Renal cortical epithelial cell (primary cell): ENCODE data around the gene PHLDA3. TPM values are rescaled to one million over a fixed set of nuclear protein-coding genes. Genes with fewer than 3 reads are reported as not detected.

Experiments used
- DNase-seq: peaks from one replicate; pipeline ENCODE4 v3.0.0-alpha.2; 2011; ENCODE audit warnings: low read depth
- total RNA-seq: library from RNA; depleted of rRNA; stranded (reverse); fragments of >200 nt; gene quantifications from 2 replicates; pipeline ENCODE4 v1.2.3, GENCODE V29; 2014

PHLDA3 gene
- total RNA-seq, result 65.5 and 126 TPM in 2 replicates

DNA sequence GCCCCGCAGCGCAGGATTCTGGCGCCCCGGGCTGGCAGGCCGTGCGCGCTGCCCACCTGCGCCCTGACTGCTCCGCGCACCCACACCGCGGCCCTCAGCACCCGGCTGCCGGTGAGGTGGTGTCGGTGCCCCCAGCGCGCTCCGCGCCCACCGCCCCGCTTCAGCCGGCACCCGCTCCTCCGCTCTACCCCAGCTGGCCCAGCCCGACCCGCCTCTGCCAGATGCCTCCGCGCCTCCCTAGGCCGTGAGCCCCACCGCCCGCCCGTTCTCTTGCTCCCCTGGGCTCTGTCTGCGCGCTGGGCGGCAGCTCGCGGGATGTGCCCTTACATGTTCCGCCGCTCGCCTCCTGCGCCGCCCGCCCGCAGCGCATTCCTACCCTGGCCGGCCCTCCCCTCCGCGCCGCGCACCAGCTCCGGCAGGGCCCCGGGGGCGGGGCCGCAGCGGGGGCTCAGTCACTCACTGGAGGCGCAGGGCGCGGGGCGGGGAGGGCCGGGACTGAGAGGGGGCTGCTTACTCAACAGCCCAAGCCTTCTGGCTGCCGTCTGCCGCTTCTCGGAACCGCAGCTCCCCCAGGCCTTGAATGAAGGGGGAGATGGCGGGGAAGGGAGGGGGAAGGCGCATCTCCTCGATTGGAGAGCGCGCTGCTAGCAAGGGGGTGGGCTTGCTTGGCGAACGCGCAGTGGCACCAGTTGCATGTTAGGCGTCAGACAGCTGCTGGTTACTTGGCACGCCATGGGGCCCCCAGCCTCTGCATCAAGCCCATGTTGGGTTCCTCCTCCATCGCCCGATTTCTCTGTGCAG lies at the start of gene PHLDA3:
TSS of gene PHLDA3 (minus strand) at position 345 of the 801 bp plus-strand sequence. CDS start 402 bp downstream, outside the sequence.
- DNase-seq, result peak; percentile 61

DNA sequence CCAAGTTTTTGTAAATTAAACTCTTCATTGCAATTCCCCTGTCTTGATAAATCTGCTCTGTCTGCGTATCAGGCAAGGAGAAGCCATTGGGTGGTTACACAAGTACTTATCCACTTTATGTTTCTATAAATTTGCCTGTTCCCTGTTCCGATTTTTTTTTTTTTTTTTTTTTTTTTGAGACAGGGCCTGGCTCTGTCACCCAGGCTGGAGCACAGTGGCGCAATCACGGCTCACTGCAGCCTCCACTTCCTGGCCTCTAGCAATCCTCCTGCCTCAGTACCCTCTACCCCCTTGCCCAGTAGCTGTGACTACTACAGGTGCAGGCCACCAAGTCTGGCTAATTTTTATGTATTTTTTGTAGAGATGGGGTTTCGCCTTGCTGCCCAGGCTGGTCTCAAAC lies 49.1 kb upstream of the PHLDA3 start:
- no peak for DNase-seq

DNA sequence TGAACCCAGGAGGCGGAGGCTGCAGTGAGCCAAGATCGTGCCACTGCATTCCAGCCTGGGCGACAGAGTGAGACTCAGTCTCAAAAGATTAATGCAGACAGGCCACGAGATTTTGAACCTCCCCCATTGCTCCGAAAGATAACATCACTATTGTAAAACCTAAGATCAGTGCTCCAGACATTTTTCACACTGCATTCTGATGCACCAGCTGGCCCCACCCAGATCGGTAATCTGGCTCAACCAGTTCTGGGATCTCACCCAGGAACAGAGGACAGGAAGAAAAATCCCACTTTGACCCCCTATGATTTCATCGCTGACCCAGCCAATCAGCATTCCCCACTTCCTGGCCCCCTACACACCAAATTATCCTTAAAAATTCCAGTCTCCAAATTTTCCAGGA lies 48.6 kb upstream of the PHLDA3 start:
- no peak for DNase-seq

DNA sequence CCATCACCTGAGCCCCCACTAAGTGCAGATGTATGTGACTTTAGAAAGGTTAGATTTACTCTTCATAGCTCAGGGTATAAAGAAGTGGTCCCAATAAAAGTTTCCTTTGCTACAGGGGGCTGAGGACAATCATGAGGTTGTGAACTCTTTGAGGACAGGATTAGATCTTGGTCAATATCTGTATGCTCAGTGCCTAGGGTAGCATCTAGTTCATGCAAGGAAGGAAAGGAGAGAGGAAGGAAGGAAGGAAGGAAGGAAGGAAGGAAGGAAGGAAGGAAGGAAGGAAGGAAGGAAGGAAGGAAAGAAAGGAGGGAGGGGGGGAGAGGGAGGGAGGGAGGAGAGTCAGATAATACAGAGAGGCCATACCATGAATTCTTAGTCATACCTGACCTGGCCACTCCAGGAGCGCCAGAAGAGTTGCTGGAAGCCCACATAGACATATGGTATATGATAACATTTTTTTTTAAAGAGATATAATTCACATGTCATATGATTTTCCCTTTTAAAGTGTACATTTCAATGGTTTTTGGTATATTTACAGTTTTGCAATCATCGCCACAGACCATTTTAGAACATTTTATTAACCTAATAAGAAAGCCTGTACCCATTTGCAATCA lies 47.6 kb upstream of the PHLDA3 start:
- no peak for DNase-seq

DNA sequence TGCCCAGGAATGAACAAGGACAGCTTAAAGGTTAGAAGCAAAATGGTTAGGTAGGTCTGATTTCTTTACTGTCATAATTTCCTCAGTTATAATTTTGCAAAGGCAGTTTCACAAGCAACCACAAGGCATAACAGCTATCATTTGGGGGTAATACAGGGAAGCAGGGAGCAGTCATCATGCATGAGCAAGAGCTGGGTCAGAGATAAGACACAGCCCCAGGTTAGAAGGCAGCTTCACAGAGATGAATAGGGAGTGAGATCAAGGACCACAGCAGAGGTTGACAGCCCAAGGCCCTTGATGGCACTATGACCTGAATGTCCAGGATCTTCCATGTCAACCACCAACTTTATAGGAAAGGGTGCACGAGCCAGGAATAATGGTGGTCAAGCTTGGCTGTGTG lies 46.9 kb upstream of the PHLDA3 start:
- no peak for DNase-seq

DNA sequence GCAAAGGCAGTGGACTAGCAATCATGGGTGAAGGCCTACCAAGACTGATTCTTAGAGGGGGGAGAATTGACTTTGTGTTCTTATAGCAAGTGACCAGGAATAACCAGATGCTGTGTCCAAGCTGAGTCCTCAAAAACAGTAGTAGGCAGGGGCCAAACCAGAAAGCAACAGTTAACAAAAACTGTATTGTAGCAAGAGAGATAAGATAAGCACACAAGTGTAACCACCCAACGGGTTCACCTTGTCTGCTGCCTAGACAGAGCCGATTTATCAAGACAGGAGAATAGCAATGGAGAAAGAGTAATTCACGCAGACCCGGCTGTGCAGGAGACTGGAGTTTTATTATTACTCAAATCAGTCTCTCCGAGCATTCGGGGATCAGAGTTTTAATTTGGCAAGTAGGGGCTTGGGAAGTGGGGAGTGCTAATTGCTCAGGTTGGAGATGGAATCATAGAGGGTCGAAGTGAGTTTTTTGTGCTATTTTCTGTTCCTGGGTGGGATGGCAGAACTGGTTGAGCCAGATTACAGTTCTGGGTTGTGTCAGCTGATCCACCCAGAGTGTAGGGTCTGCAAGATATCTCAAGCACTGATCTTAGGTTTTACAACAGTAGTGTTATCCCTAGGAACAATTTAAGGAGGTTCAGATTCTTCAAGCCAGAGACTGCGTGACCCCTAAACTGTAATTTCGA lies 46.2 kb upstream of the PHLDA3 start:
- DNase-seq, result no peak

DNA sequence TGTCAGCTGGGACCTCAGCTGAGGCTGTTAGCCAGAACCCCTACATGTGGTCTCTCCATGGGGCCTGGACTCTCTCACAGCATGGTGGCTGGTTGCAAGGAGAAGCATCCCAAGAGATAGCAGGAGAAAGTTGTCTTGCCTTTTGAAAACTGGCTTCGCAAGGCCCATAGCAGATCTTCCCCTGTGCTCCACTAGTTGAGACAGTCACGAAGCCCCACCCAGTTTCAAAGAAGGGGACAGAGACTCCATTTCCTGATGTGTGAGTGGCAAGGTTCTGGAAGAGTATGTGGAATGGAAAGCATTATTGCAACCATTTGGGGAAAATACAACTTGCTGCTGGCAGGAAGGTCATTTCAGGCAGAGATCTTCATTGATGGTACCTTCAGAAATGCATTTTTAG lies 45.5 kb upstream of the PHLDA3 start:
- DNase-seq, result no peak

DNA sequence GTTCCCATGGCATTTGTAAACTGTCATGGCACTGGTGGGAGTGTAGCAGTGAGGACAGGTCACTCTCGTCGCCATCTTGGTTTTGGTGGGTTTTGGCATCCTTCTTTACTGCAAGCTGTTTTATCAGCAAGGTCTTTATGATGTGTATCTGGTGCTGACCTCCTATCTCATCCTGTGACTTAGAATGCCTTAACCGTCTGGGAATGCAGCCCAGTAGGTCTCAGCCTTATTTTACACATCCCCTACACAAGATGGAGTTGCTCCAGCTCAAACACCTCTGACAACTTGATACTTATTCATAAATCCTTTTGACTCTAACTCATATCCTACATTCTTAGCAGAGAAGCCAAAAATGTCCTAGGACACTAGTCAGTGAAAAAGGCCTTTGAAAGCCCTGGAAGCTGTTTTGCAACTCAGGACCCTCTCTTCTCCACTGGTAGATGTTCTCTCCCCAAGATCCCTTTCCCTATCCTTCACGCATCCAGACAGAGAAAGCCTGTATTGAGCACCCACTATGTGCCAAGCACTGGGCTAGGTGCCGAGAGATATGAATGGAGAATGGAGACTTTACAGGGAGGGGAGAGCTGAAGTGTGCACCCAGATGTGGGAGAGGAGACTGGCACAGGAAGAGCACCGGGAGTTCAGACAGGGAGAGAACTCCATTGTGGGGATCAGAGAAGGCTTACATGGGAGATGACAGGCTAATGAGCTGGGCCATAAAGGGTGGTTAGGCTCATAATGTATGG lies 44.7 kb upstream of the PHLDA3 start:
- DNase-seq, result no peak

DNA sequence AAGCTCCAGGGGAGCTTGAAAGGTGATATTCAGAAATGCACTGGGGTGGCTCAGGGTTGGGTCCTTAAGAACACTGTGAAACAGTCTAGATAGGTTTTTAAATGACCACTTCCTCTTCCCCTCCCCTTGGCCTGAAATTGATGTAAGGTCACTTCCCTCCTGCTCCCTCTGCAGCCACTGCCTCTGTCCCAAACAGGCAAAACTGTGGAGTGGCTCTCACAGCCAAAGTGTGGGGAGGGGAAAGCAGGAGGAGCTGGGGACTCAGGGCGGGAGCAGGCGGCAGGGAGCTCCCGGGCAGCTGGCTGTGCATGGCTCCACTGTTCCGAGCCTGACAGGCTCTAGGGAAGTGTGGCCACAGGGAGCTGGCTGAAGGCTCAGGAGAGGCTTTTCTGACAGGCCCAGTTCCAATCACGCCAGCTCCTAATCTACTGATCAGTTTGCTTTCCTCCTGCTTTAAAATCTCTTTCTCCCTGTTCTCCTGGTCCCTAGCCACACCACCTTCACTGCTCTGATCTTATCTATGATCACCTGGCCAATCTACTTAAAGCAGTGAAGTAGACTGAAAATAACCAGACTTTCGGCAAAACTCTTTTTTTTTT lies 43.1 kb upstream of the PHLDA3 start:
- no peak for DNase-seq

DNA sequence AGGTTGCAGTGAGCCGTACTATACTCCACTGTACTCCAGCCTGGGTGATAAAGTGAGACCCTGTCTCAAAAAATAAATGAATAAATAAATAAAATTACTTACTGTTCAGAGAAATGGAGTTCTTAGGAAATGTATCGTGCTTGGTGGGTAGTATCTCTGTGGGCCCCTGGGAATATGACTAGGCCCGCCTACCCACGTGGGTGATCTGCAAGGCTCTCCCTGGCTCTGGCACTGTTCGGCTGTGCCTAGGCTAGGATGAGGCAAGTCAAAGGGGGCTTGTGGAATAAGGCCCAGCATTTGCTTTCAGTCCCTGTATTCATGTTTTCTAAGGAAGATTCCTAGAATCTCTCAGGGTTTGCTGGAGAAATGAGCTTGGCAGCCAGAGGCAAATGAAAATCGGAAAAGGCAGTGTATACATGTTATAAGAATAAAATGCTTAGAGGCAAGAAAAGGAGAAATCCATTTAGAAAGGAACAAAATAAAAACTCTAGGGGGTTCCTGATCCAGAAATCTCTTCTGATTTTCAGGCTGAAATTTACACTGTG lies 42.5 kb upstream of the PHLDA3 start:
- no peak for DNase-seq

DNA sequence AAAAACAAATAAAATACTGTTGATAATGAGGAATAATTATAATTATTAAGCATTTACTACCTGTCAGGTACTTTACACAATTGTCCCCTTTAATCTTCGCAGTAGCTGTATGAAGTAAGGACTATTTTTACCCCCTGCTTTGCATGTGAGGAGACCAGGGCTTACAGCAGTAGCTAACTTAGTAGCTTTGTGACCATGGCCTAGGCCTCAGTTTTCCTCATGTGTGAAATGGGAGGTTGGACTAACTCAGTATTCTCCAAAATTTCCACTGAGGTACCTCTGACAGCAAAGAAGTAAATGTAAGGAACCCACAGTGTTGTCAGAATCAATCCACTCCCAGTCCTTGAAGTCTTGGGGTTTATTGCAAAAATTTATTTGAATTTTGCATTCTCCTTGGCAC lies 41.7 kb upstream of the PHLDA3 start:
- no peak for DNase-seq

DNA sequence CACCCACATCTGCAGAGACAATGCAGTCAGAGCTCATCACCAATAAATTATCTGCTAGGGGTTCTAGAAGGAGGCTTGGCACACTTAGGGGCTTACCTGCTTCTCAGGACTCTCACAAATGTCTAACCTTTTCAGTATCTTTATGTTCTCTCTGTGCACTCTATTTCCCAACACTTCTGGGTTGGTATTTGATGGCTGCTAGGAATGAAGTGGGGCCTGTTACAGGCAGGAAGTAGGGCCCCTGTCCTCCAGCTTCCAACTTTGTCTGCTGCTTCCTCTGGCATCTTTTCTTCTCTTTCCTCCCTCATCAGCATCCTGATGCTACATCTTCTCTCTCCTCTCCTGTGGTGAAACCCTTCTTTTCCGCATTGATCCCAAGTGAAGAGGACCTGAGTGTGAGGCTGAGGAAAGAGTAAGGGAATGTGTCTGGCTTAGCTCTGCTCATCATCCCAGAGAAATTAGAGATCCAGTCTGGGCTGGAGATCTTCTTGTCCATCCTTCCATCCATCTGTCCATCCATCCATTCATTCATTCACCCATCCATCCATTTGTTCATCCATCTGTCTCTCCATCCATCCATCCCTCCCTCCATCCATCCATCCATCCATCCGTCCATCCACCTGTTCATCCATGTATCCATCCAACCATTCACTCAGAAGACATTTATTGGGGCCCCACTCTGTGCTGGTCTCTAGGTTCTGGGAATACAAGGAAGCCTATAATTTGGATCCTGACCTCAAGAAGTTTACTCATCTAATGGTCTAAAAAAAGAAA lies 40.8 kb upstream of the PHLDA3 start:
- DNase-seq, result no peak

DNA sequence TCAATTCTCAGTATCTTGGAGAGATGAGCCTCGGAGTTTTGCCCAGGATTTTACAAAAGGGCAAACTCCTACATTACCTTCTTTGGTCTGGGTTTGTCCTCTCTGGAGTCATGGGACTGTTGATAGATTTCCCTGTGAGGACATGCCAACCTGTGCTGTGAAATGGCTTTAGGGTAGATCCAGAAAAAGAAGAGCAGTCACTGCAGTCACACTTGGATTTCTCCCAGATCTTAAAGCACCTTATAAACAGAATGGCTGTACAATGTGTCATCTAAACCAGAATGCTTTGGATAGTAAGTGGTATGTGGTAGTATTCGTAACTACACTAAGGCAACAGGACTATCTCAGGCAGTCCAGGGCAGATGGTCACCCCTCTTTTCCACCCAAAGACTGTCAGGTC lies 39.8 kb upstream of the PHLDA3 start:
- no peak for DNase-seq

DNA sequence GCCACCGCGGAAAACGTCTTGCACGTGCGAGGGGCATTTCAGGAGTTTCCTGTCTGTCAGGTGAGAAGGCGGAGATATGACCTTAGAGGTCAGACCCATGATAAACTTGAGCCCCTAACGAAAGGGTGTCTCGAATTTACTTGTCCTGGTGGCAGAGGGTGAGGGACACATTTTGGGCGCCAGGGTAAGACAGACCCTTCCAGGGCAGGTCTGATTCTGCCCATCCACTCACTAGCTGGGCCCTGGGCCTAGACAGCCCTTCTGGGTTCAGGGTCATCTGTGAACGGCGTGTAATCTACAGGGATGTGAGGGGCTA lies 38.3 kb upstream of the PHLDA3 start:
- no peak for DNase-seq

DNA sequence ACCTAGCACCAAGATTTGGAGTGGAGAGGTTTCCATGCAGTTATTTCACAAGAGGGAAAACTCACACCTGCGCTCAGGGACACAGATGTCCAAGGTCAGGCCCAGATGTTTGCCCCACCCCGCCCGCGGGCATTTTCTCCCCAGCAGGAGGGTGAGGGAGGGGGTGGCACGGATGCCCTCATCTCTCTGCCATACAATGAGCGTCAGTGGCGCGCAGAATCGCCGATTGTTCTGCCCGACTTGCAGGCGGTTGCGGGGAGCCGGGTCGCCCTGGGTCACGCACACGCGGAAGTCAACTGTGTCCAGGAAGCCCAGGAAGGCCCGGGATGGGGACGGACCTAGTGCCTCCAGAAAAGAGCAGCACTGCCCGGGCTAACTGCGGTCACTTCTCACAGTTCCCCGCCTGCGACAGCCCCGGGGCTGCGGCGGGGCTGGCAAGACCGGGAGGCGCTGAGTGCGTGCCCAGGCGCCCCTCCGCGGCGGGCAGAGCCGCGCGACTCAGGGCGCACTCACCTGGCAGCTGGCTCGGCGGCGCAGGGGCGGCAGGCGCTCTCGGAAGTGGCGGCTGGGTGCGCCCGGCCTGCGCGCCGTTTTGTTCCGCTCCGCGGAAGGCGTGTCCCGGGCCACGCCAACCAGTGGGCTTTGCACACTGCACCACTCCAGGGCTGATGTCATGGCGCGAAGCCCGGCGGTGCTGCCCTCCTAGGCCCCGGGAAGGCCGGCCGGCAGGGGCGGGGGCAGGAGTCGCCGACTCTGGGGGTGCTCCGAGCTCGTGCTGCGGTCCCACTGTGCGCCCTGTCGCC lies 37.8 kb upstream of the PHLDA3 start, which contains the start of gene CSRP1:
TSS of gene CSRP1 (minus strand) at position 567 of the 803 bp plus-strand sequence. CDS start 10,820 bp downstream, outside the sequence.
- peak; percentile 61 for DNase-seq

DNA sequence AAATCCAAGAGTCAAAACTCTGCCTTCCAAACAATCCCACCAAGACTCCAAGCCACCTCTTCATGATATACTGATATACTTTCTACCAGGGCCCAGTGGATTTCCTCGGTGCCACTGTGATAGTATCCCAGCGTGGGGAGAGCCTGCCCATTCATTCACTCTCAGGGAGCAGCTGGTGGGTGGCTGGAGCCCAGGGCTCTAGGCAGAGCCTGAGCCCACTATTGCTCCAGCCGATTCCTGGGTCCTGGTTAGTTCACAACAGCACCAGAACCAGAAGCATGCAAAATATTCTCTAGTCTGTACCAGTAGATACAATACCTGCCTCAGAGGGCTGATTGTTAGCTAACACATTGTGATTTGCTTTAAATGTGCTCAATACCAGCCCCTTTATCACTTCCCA lies 37.1 kb upstream of the PHLDA3 start:
- no peak for DNase-seq

DNA sequence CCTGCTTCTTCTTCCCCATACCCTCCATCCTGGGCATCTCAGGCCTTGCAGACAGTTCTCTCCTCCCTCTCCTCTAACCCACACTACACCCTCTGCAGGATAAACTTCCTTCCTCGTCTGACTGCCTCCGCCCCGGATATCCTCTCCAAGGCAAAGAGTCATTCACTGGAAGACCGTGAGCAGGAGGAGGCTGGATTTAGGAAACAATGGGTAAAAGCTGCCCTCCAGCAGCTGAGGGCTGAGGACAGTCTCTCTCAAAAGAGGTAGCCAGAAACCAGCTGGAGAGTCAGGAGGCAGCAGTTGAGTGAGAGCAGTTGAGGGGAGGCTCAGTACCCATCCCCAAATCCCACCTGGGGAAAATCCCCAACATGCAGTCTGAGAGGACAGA lies 36.5 kb upstream of the PHLDA3 start:
- no peak for DNase-seq

DNA sequence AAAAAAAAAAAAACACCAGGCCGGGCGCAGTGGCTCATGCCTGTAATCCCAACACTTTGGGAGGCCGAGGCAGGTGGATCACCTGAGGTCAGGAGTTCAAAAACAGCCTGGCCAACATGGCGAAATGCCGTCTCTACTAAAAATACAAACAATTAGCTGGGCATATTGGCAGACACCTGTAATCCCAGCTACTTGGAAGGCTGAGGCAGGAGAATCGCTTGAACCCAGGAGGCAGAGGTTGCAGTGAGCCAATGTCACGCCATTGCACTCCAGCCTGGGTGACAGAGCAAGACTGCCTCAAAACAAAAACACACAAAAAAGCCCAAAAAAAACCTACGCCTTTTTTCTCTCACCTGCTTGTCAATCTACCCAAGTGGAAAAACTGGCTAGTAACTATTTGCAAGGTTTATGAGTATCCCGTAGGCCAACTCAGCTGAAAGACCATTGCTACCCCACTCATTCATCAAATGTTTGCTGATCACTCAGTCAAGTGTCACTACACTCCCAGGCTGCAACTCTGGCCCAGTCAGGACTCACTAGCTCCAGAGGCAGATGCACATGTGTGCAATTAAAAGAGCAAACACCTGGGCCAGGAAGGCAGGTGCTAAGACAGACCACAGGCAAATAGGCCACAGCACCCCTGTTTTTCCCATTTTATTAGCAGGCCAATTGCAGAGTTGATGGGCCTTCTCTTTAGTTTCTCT lies 36.0 kb upstream of the PHLDA3 start:
- no peak for DNase-seq

DNA sequence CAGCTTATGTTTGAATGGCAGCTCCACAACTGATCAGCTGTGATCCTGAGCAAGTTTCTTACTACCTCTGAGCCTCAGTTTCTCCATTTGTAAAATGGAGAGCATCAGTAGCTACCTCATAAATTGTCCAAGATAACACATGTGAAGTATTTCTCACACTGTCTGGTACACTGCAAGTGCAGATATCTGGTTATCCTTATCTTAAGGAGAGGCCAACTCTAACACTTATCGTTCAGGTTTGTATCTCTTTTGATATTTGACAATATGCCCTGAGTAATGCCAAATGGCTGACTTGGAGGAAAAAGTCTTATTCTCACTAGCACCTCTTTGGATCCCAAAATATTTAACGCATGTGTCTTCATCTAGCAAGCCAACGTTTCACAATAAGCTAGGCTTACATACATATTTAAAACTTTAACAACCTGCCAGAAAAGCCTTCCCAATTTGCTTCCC lies 35.2 kb upstream of the PHLDA3 start:
- no peak for DNase-seq
